Activated CD4-positive, alpha-beta T cell treated with anti-CD3 and anti-CD28 coated beads, Interleukin-2, amount 50 U/mL, for 1 hour (primary cell): Measurements from ENCODE around the gene UNC80.
"Not testable (repeated sequence)": the region's sequence is repeated elsewhere in the genome, so short reads cannot be mapped to it uniquely, and the experiment has no call there.

Experiments
- DNase-seq: peaks from one replicate; pipeline ENCODE4 v3.0.0-alpha.2; 2020

UNC80 gene

GRCh38 chr2:209771474-209772289, at the start of gene UNC80:
UNC80 (plus strand) TSS chr2:209771832; CDS start chr2:209772073, 241 bp downstream.
- DNase-seq, result no peak

- no peak for DNase-seq
These were observed 45.3 kb upstream of the UNC80 start for GRCh38 chr2:209726311-209726710.

GRCh38 chr2:209727077-209727476, 44.6 kb upstream of the UNC80 start:
- no peak for DNase-seq

GRCh38 chr2:209734805-209735204, 36.8 kb upstream of the UNC80 start:
- DNase-seq, result no peak

GRCh38 chr2:209741953-209742352, 29.7 kb upstream of the UNC80 start:
- no peak for DNase-seq

GRCh38 chr2:209753020-209753419, 18.6 kb upstream of the UNC80 start:
- no peak for DNase-seq

GRCh38 chr2:209757163-209757562, 14.5 kb upstream of the UNC80 start:
- no peak for DNase-seq

GRCh38 chr2:209761566-209761965, 10.1 kb upstream of the UNC80 start:
- DNase-seq, result no peak

- DNase-seq, result no peak
These were observed 9.1 kb upstream of the UNC80 start for GRCh38 chr2:209762563-209762962.

- no peak for DNase-seq
These were observed 8.5 kb upstream of the UNC80 start for GRCh38 chr2:209763106-209763505.

- no peak for DNase-seq
These were observed 5.0 kb upstream of the UNC80 start for GRCh38 chr2:209766613-209767012.

GRCh38 chr2:209767316-209767715, 4.3 kb upstream of the UNC80 start:
- no peak for DNase-seq

- no peak for DNase-seq
These were observed 3.1 kb upstream of the UNC80 start for GRCh38 chr2:209768557-209768956.

GRCh38 chr2:209772290-209772685, 656 bp downstream of the UNC80 start:
- no peak for DNase-seq

GRCh38 chr2:209773377-209773776, 1.7 kb downstream of the UNC80 start:
- DNase-seq, result no peak

GRCh38 chr2:209787416-209787815, 15.8 kb downstream of the UNC80 start:
- no peak for DNase-seq

- no peak for DNase-seq
These were observed 17.3 kb downstream of the UNC80 start for GRCh38 chr2:209788925-209789324.

GRCh38 chr2:209790066-209790728, 18.6 kb downstream of the UNC80 start:
- no peak for DNase-seq

GRCh38 chr2:209791151-209791550, 19.5 kb downstream of the UNC80 start:
- DNase-seq, result no peak

- not testable (repeated sequence) for DNase-seq
These were observed 23.8 kb downstream of the UNC80 start for GRCh38 chr2:209795425-209795824.

- DNase-seq, result no peak
These were observed 33.7 kb downstream of the UNC80 start for GRCh38 chr2:209805351-209805750.

- DNase-seq, result no peak
These were observed 34.7 kb downstream of the UNC80 start for GRCh38 chr2:209806318-209806717.

GRCh38 chr2:209808521-209808920, 36.9 kb downstream of the UNC80 start:
- DNase-seq, result no peak

GRCh38 chr2:209809256-209809655, 37.6 kb downstream of the UNC80 start:
- no peak for DNase-seq
